ENCODE results near the gene MAMDC2.
"Not testable (repeated sequence)": the region's sequence is repeated elsewhere in the genome, so short reads cannot be mapped to it uniquely, and the experiment has no call there.

The MAMDC2 gene

DNA sequence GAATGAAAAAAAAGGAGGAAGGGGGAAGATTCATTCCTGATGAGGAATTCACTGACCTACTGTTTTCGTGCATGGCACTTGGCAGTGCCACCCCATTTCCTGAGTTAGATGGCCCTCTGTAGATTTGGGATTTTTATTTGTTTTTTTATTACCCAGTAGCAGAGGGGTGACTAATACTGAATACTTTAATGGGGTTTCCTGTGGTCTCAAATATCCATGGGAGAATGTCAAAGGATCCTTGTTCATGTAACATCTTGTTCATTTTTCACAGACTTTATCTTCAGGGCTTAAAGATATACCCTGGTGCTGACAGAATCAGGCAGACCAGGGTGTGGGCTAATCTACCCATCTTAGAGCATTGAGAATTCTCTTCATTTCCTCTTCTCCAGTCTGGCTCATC, 93.0 kb downstream of the MAMDC2 start:
- no peak for DNase-seq

GRCh38 chr9:70137577-70137976, 93.9 kb downstream of the MAMDC2 start:
- DNase-seq, result no peak

DNA sequence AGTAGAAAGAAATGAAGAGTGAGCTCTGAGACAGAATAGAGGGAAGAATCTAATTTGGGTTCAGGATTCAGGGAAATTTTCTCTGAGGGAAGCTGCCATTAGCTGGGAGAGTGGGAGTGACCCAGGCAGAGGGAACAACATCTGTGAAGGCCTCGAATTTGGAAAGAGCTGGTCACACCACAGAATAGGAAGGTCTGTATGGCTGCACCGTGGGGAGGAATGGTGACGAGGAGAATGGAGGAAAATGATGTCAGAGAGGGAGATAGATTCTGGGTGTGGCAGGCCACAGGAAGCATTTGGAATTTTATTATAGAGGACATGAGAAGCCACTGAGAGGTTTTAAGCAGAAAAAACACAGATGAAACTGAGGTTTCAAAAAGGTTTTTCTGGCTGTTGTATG, 98.5 kb downstream of the MAMDC2 start:
- no peak for DNase-seq

GRCh38 chr9:70143394-70144130, 99.9 kb downstream of the MAMDC2 start:
- no peak for DNase-seq

GRCh38 chr9:70144131-70144503, 100.5 kb downstream of the MAMDC2 start:
- DNase-seq, result no peak

GRCh38 chr9:70145981-70146380, 102.3 kb downstream of the MAMDC2 start:
- DNase-seq, result no peak

DNA sequence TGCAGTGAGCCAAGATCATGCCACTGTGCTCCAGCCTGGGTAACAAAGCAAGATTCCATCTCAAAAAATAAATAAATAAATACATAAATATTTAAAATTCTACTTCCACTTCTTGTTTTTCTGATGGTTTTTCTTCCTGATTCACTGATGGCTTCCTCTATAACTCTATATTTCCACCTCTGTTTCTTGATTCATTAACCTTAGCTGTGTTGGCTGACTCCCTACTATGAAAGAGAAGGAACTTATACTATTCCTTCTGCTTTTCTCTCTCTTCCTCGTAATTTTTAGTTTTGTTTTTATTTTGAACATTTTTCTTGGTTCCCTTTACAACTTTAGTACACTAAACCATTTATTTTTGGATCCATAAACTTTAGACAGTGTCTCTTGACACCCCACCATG, 103.5 kb downstream of the MAMDC2 start:
- DNase-seq, result no peak

- no peak for DNase-seq
Measured at GRCh38 chr9:70147651-70148050, 104.0 kb downstream of the MAMDC2 start.

DNA sequence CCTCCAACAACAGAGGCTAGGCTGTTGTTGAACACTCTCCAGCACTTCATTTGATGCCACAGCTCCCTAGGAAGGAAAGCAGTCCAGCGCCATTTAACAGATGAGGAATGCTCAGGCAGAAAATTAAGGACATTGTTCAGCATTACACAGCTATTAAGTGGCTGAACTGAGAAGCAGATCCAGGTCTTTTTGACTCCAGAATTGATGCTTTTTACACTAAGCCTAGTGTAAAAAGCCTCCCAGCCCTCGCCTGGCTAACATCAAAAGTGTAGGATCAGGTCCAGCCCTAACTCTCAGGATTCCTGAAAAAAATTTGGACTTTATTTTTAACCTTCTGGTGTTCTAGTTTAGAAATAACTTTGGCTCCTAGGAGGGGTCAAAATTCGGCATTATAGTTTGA, 108.7 kb downstream of the MAMDC2 start:
- DNase-seq, result no peak

- no peak for DNase-seq
Measured at GRCh38 chr9:70156729-70157128, 113.1 kb downstream of the MAMDC2 start.

DNA sequence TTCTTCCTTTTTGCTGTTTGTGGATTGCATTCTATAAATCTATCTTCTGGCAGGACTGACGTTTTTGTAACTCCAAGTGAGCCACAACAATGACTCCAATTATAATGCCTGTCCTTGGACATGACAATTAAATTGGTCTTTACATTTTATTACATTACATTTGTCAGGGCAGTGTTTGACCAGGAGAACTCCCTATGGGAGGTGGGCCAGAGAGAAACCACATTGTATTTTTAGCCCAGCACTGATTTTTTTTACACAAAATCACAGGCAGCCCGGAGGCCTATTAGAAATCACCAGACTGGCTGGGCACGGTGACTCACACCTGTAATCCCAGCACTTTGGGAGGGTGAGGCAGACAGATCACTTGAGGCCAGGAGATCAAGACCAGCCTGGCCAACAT, 116.0 kb downstream of the MAMDC2 start:
- DNase-seq, result no peak

DNA sequence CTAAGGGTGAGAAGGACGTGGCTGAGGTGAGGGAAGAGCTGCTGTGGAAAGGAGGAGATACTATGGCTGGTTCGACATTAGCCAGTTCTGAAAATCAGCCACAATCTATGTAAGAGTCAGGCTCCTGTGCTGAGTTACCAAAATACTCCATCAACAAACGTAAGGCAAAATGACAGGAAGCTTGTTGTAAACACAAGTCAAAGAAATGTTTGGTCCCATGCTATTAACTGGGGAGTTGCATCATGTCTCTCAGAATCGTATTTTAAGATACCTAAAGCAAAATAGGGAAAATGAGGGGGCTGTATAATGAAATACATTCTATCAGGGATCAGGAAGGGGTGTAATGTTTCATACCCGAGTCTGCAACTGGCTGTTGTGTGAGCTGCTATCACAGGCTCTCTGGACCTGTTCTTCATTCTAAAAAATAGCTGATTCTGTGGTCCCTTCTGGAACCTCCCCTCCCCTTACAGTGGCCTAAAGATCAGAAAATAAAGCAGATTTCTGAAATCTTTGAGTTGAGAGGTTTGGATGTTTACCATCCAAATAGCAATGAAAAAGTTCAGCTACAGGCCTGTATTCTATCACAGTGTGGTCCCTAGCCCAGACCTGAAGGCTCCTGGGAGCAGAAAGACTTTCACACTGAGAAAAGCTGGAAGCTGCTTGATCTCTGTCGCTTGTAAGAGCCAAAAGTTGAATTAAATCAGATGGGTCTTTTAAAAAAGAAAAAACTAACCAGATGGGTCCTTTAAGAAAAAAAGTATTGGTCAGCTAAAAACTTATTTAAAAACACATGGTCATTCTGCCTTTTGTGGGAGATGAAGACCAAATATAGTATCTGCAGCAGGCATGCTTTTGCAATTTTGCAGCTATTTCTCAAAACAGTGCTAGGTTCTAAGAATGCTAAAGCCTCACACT, 117.3 kb downstream of the MAMDC2 start:
- no peak for DNase-seq

- DNase-seq, result no peak
Measured at GRCh38 chr9:70165006-70165602, 121.5 kb downstream of the MAMDC2 start.

GRCh38 chr9:70168521-70168920, 124.9 kb downstream of the MAMDC2 start:
- DNase-seq, result no peak

DNA sequence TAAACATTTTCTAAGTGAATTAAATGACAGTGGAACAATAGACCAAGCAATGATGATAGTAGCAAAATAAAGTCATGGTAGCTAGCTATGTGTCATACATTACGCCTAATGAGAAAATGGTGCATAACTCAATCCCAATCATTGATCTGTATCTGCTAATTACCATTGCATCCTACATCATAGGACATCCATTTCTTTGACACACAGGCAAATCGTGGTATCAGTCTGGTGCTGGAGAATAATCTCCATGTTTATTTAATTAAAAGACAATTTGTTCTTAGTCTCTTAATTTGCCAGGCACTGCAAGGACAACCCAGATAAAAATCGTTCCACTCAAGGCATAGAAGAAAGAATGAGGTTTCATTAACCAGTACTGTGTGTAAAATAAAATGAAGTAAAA, 125.6 kb downstream of the MAMDC2 start:
- DNase-seq, result no peak

DNA sequence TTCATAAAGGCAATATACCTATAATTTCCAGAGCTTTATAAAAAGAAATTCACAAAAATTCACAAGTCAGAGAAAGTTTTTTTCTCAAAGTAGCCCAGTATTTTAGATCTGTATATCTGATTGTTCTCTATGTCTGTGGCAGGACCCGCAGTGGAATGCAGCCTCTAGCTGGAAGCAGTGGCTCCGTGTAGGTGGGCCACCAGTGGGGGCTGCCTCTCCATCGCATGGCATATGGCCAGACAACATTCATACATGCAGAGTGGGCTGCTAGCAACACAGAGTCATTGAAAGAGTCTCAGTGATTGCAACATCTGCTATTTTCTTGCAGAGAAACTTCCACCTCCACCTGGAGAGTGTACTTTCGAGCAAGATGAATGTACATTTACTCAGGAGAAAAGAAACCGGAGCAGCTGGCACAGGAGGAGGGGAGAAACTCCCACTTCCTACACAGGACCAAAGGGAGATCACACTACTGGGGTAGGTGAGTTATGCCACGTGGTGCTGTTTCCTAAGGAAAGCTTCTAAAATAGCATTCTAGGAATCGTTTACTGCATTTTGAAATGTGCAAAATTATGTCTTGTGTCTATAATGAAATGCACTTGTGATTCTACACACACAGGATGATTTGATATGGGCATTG, 126.6 kb downstream of the MAMDC2 start:
- DNase-seq, result no peak

- no peak for DNase-seq
Measured at GRCh38 chr9:70172532-70172931, 128.9 kb downstream of the MAMDC2 start.

GRCh38 chr9:70177121-70177520, 133.5 kb downstream of the MAMDC2 start:
- no peak for DNase-seq

- DNase-seq, result no peak
Measured at GRCh38 chr9:70192707-70193106, 149.1 kb downstream of the MAMDC2 start.

- DNase-seq, result no peak
Measured at GRCh38 chr9:70195456-70195855, 151.8 kb downstream of the MAMDC2 start.

DNA sequence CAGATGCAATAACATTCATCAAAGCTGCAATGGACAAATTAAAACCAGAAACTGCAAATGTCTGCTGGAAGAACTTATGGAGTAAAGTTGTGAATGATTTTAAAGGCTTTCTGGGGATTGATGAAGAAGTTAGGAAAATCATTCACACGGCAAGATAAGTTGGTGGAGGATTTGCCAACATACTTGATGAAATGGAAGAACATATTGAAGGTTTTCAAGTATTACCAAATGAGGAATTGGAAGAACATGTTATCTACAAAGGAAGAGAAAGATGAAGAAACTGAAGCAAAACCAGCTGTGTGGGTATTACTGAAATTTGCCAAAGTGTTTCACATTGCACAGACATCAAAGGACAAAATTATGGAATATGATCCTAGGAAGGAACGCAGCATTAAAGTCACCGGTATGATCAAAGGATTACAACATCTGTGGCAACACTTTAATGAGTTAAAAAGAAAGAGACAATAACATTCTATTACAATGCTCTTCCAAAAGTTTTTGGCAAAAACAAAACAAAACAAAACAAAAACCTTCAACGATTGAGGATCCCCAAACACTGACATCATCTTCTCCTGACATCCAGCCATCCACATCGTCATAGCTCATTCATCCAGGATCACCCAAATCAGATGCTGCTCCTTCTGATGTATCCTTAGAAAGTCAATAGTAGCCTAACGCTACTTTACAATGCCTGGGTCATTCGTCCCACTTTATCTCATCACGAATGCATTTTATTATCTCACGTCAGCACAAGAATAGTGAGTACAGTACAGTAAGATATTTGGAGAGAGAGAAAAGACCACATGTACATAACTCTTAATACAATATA, 153.8 kb downstream of the MAMDC2 start:
- DNase-seq, result no peak

DNA sequence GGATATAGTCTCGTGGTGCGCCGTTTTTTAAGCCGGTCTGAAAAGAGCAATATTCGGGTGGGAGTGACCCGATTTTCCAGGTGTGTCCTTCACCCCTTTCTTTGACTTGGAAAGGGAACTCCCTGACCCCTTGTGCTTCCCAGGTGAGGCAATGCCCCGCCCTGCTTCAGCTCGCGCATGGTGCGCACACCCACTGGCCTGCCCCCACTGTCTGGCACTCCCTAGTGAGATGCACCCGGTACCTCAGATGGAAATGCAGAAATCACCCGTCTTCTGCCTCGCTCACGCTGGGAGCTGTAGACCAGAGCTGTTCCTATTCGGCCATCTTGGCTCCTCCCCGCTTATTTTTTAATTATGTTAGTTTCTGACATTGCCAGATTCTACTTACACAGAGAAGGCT, 161.1 kb downstream of the MAMDC2 start:
- not testable (repeated sequence) for DNase-seq

Data from right kidney (tissue), 1 donor.